ENCODE results near the gene KLF13. TPM values are rescaled to one million over a fixed set of nuclear protein-coding genes. Genes with fewer than 3 reads are reported as not detected.

The KLF13 gene
- total RNA-seq, 3 donors from 2014 or later (not counting 1 experiment from before 2014, with no cell fraction given): 277 to 328 (median 300) TPM

DNA sequence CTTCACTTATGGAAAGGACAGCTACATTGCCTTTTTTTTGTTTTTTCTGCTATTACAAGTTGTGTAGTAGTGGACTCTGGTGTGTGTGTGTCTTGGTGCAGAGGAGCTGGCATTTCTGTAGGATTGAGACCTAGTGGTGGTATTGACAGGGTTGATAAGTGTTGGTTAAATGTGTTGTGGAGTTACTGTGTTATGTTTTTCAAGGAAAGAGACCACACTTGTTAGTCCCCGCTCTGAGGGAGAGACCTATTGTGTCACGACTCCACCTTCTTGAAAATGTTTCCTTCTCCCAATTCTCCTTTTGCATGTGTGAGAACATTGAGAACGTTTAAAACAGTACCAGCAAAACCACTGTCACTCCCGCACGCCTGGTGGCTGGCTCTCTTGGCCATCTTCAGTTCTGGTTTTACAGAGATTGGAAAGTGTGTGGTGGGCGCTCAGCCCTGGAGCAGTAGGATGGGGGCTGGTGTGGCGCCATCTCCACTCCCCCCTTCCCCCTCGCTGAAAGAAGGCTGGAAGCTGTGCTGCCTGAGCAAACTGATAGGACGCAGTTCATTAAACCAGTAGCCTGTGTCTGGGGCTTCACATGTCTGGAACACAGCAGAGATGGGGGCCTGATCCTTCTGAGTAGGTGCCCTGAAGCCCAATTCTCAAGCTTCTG is 5.5 kb downstream of the KLF13 start:
- no peak overlapping the region for H3K4me3 ChIP-seq (ENCODE audit: low read length)
- Mint-ChIP-seq H3K27me3 (ENCODE audit: low read depth in 2 of 2) (no peaks in the 10 kb centered on the region), H3K27ac (peak overlapping the region; percentile 88 to 92), H3K4me1 (peaks cover 75 to 89% of the 10 kb centered on the region in 2 donors), H3K36me3 (no peaks in the 10 kb centered on the region), H3K9me3 (no peaks in the 10 kb centered on the region), H3K4me3 (peak overlapping the region; percentile 99)
- intact Hi-C loops (cut with micrococcal nuclease): no loop called here
- no peaks in the 10 kb centered on the region for H3K27me3 ChIP-seq (ENCODE audit: control insufficient read depth, insufficient read depth, low read length)
- H3K36me3 ChIP-seq (ENCODE audit: control insufficient read depth, insufficient read depth, low read length): peaks cover 5% of the 10 kb centered on the region
- no peak for ATAC-seq
- H3K9me3 ChIP-seq (ENCODE audit: control insufficient read depth, insufficient read depth, low read length): no peaks in the 10 kb centered on the region
- peaks cover 82% of the 10 kb centered on the region for H3K4me1 ChIP-seq (ENCODE audit: control insufficient read depth, insufficient read depth, low read length)
- no peak for DNase-seq
- WGBS (ENCODE audit: insufficient coverage): 52% methylated on average over 6 of the region's 9 CpGs
- TF ChIP-seq CTCF (IDR thresholded peaks at IDR 0.05): no peak
- H3K27ac ChIP-seq (ENCODE audit: low read length): peak overlapping the region; percentile 49

DNA sequence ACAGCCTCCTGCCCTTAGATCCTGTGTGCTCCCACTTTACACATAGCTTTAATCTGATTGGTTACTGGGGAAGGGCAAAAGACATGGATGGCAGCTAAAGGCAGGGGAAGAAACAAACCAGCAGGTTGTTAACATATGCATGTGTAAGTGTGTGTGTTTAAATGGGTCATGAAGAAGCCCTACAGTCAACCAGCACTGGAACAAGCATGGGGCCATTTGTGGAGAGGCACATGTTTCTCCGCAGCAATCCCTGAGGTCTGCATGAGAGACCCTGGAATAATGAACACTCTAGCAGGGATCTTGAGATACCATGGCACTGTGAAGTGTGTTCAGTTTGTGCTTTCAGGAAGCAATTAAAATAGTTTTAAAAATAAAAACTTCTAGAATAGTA is 6.0 kb downstream of the KLF13 start:
- intact Hi-C loops (cut with micrococcal nuclease): no loop called here
- no peak for ATAC-seq
- H3K27ac ChIP-seq (ENCODE audit: low read length): peak overlapping the region; percentile 49

DNA sequence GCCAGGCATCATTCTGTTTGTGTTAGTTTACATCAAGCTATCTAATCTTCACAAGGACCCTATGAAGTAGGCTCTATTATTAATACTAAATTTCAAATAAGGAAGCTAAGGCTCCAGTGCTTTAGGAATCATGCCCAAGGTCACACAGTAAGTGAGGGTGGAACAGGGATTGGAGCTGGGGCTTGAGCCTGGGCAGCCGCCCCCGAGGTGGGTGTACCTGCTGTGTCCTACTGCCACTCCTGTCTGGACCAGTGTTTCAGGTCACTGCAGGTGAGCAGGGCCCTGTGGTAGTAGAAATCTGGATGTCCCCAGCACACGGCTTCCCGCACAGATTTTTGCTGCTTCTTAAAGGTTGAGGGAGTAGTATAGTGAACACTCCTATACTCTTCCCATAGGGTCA is 6.5 kb downstream of the KLF13 start:
- ATAC-seq: no peak
- Histone ChIP-seq H3K4me1 (ENCODE audit: control insufficient read depth, insufficient read depth, low read length) (peaks cover 91% of the 10 kb centered on the region), H3K27ac (ENCODE audit: low read length) (no peak overlapping the region), H3K4me3 (ENCODE audit: low read length) (no peak overlapping the region), H3K9me3 (ENCODE audit: control insufficient read depth, insufficient read depth, low read length) (no peaks in the 10 kb centered on the region), H3K27me3 (ENCODE audit: control insufficient read depth, insufficient read depth, low read length) (no peaks in the 10 kb centered on the region), H3K36me3 (ENCODE audit: control insufficient read depth, insufficient read depth, low read length) (peaks cover 5% of the 10 kb centered on the region)
- Mint-ChIP-seq H3K4me3 (peak overlapping the region; percentile 99), H3K4me1 (peaks cover 85 to 99% of the 10 kb centered on the region in 2 donors), H3K27ac (peak overlapping the region; percentile 88 to 92), H3K36me3 (no peaks in the 10 kb centered on the region), H3K9me3 (no peaks in the 10 kb centered on the region), H3K27me3 (ENCODE audit: low read depth in 2 of 2) (no peaks in the 10 kb centered on the region)
- no peak for TF ChIP-seq CTCF (IDR thresholded peaks at IDR 0.05)
- no peak for DNase-seq
- intact Hi-C loops (cut with micrococcal nuclease): no loop called here
- WGBS (ENCODE audit: insufficient coverage): 87% methylated on average over 3 of the region's 4 CpGs

More for the DNA sequence above, 6.0 kb downstream of the KLF13 start:
- Histone ChIP-seq H3K9me3 (ENCODE audit: control insufficient read depth, insufficient read depth, low read length) (no peaks in the 10 kb centered on the region), H3K27me3 (ENCODE audit: control insufficient read depth, insufficient read depth, low read length) (no peaks in the 10 kb centered on the region), H3K4me1 (ENCODE audit: control insufficient read depth, insufficient read depth, low read length) (peaks cover 87% of the 10 kb centered on the region), H3K4me3 (ENCODE audit: low read length) (no peak overlapping the region), H3K36me3 (ENCODE audit: control insufficient read depth, insufficient read depth, low read length) (peaks cover 5% of the 10 kb centered on the region)
- Mint-ChIP-seq H3K4me3 (peak overlapping the region; percentile 99), H3K36me3 (no peaks in the 10 kb centered on the region), H3K27ac (peak overlapping the region; percentile 88 to 92), H3K4me1 (peaks cover 80 to 94% of the 10 kb centered on the region in 2 donors), H3K27me3 (ENCODE audit: low read depth in 2 of 2) (no peaks in the 10 kb centered on the region), H3K9me3 (no peaks in the 10 kb centered on the region)
- TF ChIP-seq CTCF (IDR thresholded peaks at IDR 0.05): no peak
- 95% methylated on average over 1 of the region's 1 CpG for WGBS (ENCODE audit: insufficient coverage)
- DNase-seq: no peak

DNA sequence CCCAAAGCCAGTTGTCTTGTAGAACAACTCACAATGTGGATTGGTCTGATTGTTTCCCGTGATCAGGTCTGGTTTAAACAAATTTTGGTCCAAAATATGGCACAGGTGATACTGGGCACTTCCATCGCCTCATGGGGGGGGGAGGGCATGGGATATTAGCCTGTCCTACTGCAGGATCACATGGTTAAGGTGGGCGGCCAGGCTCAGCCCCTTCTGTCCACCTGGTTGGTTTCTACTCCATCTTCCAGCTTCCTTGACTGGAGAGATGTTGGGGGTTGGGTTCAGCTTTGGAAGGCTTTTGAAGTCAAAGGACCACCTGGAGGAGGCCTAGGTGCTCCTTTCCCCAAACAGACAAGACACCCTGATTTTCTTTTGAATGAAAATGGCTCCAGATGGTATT is 7.2 kb downstream of the KLF13 start:
- no peaks in the 10 kb centered on the region for H3K27me3 Mint-ChIP-seq (ENCODE audit: low read depth in 2 of 2)
- no peak for DNase-seq
- H3K27ac ChIP-seq (ENCODE audit: low read length): no peak overlapping the region
- H3K36me3 ChIP-seq (ENCODE audit: control insufficient read depth, insufficient read depth, low read length): peaks cover 5% of the 10 kb centered on the region
- intact Hi-C loops (cut with micrococcal nuclease): no loop called here
- no peaks in the 10 kb centered on the region for H3K27me3 ChIP-seq (ENCODE audit: control insufficient read depth, insufficient read depth, low read length)
- no peaks in the 10 kb centered on the region for H3K9me3 Mint-ChIP-seq
- TF ChIP-seq CTCF (IDR thresholded peaks at IDR 0.05): no peak
- WGBS (ENCODE audit: insufficient coverage): 94% methylated on average over 3 of the region's 3 CpGs
- peaks cover 88 to 100% of the 10 kb centered on the region in 2 donors for H3K4me1 Mint-ChIP-seq
- H3K4me3 Mint-ChIP-seq: peak overlapping the region; percentile 47
- H3K36me3 Mint-ChIP-seq: no peaks in the 10 kb centered on the region
- H3K9me3 ChIP-seq (ENCODE audit: control insufficient read depth, insufficient read depth, low read length): no peaks in the 10 kb centered on the region
- H3K27ac Mint-ChIP-seq: peak overlapping the region; percentile 88 to 96
- peaks cover 97% of the 10 kb centered on the region for H3K4me1 ChIP-seq (ENCODE audit: control insufficient read depth, insufficient read depth, low read length)
- no peak overlapping the region for H3K4me3 ChIP-seq (ENCODE audit: low read length)
- ATAC-seq: no peak

All from natural killer cell (primary cell).